ENCODE measurements around the gene UROD. TPM values are rescaled to one million over a fixed set of nuclear protein-coding genes. Genes with fewer than 3 reads are reported as not detected.
"Not testable (repeated sequence)": the region's sequence is repeated elsewhere in the genome, so short reads cannot be mapped to it uniquely, and the experiment has no call there.

Gene UROD
- total and polyA plus RNA-seq, 2 donors (not counting 1 experiment from before 2014, with no cell fraction given) = 65.5 to 82.5 TPM

- no peaks in the 10 kb centered on the region for H3K4me1 ChIP-seq (ENCODE audit: control insufficient read depth in 2 of 2, insufficient read depth in 2 of 2, low read length in 2 of 2)
- no peaks in the 10 kb centered on the region for H3K36me3 ChIP-seq (replicated peaks in 1 of 2; ENCODE audit: control extremely low read depth in 1 of 2, control insufficient read depth in 1 of 2, extremely low read depth in 1 of 2, insufficient read depth in 2 of 2, low read length in 1 of 2)
- POLR2A ChIA-PET = no interaction called here
- no peak overlapping the region for H3K27ac ChIP-seq (ENCODE audit: low read length in 2 of 2)
- DNase-seq (no peak), ATAC-seq (ENCODE audit: low read depth) (no peak)
- H3K79me2 ChIP-seq (ENCODE audit: control insufficient read depth, insufficient read depth, low read length) = no peaks in the 10 kb centered on the region
- no peak overlapping the region for H2AFZ ChIP-seq (ENCODE audit: insufficient read depth, low read depth, low read length, poor library complexity, severe bottlenecking)
- Mint-ChIP-seq H3K4me1 (no peaks in the 10 kb centered on the region), H3K4me3 (no peak overlapping the region), H3K27me3 (no peaks in the 10 kb centered on the region), H3K9me3 (ENCODE audit: insufficient read depth) (no peaks in the 10 kb centered on the region), H3K27ac (no peak overlapping the region)
- CTCF ChIA-PET = no interaction called here
- H3K9ac ChIP-seq (ENCODE audit: low read length) = no peak overlapping the region
- intact Hi-C loops (cut with micrococcal nuclease) = no loop called here
- no peak for TF ChIP-seq EZH2 (IDR thresholded peaks at IDR 0.05; ENCODE audit: borderline replicate concordance, insufficient read depth, low read depth, low read length, poor library complexity, severe bottlenecking)
- TF ChIP-seq, protein P1, sequence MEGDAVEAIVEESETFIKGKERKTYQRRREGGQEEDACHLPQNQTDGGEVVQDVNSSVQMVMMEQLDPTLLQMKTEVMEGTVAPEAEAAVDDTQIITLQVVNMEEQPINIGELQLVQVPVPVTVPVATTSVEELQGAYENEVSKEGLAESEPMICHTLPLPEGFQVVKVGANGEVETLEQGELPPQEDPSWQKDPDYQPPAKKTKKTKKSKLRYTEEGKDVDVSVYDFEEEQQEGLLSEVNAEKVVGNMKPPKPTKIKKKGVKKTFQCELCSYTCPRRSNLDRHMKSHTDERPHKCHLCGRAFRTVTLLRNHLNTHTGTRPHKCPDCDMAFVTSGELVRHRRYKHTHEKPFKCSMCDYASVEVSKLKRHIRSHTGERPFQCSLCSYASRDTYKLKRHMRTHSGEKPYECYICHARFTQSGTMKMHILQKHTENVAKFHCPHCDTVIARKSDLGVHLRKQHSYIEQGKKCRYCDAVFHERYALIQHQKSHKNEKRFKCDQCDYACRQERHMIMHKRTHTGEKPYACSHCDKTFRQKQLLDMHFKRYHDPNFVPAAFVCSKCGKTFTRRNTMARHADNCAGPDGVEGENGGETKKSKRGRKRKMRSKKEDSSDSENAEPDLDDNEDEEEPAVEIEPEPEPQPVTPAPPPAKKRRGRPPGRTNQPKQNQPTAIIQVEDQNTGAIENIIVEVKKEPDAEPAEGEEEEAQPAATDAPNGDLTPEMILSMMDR (IDR thresholded peaks at IDR 0.05) = no peak
- no peaks in the 10 kb centered on the region for H3K27me3 ChIP-seq (replicated peaks in 1 of 4; ENCODE audit: control extremely low read depth in 1 of 4, control insufficient read depth in 3 of 4, insufficient read depth in 4 of 4, low read length in 3 of 4)
- H3K9me3 ChIP-seq (ENCODE audit: control extremely low read depth in 1 of 3, control insufficient read depth in 2 of 3, insufficient read depth in 1 of 3, low read length in 2 of 3) = no peaks in the 10 kb centered on the region
- H4K20me1 ChIP-seq (ENCODE audit: control insufficient read depth, insufficient read depth, low read length, poor library complexity, severe bottlenecking) = no peaks in the 10 kb centered on the region
- no CpG with 5 or more reads among the region's 2 CpGs for WGBS (ENCODE audit: insufficient coverage)
- no peak overlapping the region for H3K4me2 ChIP-seq (replicated peaks; ENCODE audit: low read depth, low read length, poor library complexity, severe bottlenecking)
- H3K4me3 ChIP-seq (ENCODE audit: control extremely low read depth in 1 of 5, extremely low read depth in 1 of 5, insufficient read depth in 1 of 5, low read depth in 2 of 5, low read length in 4 of 5) = no peak overlapping the region
These were observed 47.8 kb downstream of the UROD start for GRCh38 chr1:45059829-45060228.

DNA sequence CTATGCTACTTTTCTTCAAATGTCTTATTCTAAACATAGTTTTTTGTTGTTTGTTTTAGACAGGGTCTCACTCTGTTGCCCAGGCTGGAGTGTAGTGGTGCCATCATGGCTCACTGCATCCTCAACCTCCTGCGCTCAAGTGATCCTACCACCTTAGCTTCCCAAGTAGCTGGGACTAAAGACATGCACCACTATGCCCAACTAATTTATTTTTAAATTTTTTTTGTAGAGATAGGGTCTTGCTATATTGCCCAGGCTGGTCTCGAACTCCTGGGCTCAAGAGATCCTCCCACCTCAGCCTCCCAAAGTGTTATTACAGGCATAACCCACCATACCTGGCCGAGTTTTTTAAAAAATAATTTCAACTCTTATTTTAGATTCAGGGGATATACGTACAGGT is 50.4 kb downstream of the UROD start:
- POLR2A ChIA-PET = not testable (repeated sequence)

More for the DNA sequence above, 50.4 kb downstream of the UROD start:
- H3K27ac Mint-ChIP-seq; H3K27me3 Mint-ChIP-seq; H3K36me3 ChIP-seq (replicated peaks in 1 of 2; ENCODE audit: control extremely low read depth in 1 of 2, control insufficient read depth in 1 of 2, extremely low read depth in 1 of 2, insufficient read depth in 2 of 2, low read length in 1 of 2); ATAC-seq (ENCODE audit: low read depth); H3K79me2 ChIP-seq (ENCODE audit: control insufficient read depth, insufficient read depth, low read length); H3K4me3 Mint-ChIP-seq; H3K4me3 ChIP-seq (ENCODE audit: control extremely low read depth in 1 of 5, extremely low read depth in 1 of 5, insufficient read depth in 1 of 5, low read depth in 2 of 5, low read length in 4 of 5); H2AFZ ChIP-seq (ENCODE audit: insufficient read depth, low read depth, low read length, poor library complexity, severe bottlenecking); H3K9me3 ChIP-seq (ENCODE audit: control extremely low read depth in 1 of 3, control insufficient read depth in 2 of 3, insufficient read depth in 1 of 3, low read length in 2 of 3); H3K27me3 ChIP-seq (replicated peaks in 1 of 4; ENCODE audit: control extremely low read depth in 1 of 4, control insufficient read depth in 3 of 4, insufficient read depth in 4 of 4, low read length in 3 of 4); H3K4me1 ChIP-seq (ENCODE audit: control insufficient read depth in 2 of 2, insufficient read depth in 2 of 2, low read length in 2 of 2); H4K20me1 ChIP-seq (ENCODE audit: control insufficient read depth, insufficient read depth, low read length, poor library complexity, severe bottlenecking); DNase-seq; H3K27ac ChIP-seq (ENCODE audit: low read length in 2 of 2); H3K9ac ChIP-seq (ENCODE audit: low read length); H3K4me2 ChIP-seq (replicated peaks; ENCODE audit: low read depth, low read length, poor library complexity, severe bottlenecking); intact Hi-C loops (cut with micrococcal nuclease); CTCF ChIA-PET; H3K9me3 Mint-ChIP-seq (ENCODE audit: insufficient read depth); H3K4me1 Mint-ChIP-seq: not testable (repeated sequence)
- WGBS (ENCODE audit: insufficient coverage) = 100% methylated on average over 1 of the region's 4 CpGs

Measured in B cell (primary cell).